Epithelial cell of proximal tubule (primary cell): Measurements from ENCODE around the gene MICA. TPM values are rescaled to one million over a fixed set of nuclear protein-coding genes. Genes with fewer than 3 reads are reported as not detected.
A peak's percentile ranks its signal among the peaks of the same experiment; 100 is the strongest.

ENCODE experiments used
- DNase-seq: peaks from one replicate; pipeline ENCODE4 v3.0.0-alpha.2; 2011; ENCODE audit warnings: low read depth
- H3K4me3 ChIP-seq: 2 replicates; pipeline ENCODE4 v1.5.1; 2011; ENCODE audit warnings: low read depth, mild to moderate bottlenecking, low read length
- CTCF ChIP-seq: conservative IDR thresholded peaks from 2 replicates; pipeline ENCODE4 v1.5.1; 2012; ENCODE audit warnings: low read depth, mild to moderate bottlenecking, low read length
- total RNA-seq: library from RNA; depleted of rRNA; stranded (reverse); fragments of >200 nt; gene quantifications from 2 replicates; pipeline ENCODE4 v1.2.3, GENCODE V29; 2015

Gene MICA
- total RNA-seq: 25.7 and 46.8 TPM in 2 replicates

- DNase-seq: no peak
- peak within 1 kb of the TSS; percentile 85 for H3K4me3 ChIP-seq
- TF ChIP-seq CTCF: no peak
Measured at GRCh38 chr6:31403283-31404060, at the start of gene MICA. Gene MICA (plus strand): TSS chr6:31403595. CDS start chr6:31403633, 38 bp downstream.

DNA sequence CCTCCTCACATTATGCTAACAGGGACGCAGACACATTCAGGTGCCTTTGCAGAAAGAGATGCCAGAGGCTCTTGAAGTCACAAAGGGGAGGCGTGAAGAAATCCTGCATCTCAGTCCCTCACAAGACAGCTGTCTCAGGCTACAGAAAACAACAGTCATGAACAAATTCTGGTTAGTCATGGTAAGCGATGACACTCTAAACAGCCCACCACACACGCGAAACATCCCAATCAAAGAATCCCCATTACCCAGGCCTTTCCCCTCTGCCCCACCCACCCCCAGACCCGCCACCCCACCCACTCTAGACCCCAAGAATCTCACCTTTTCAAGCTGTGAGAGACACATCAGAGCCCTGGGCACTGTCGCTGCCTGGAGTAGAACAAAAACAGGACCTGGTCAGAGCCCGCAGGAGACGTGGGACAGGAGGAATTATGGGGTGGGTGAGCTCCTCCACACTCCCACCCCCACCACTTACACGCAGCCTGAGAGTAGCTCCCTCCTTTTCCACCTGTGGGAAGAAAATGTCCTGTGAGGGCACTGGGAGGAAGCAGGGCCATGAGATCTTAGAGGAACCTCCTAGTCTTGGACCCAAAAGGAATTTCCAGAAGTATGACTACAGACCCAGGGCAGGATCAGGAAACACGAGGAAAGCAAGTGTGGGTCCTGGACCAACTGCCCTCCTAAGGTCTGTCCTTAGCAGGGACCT is 49.1 kb upstream of the MICA start:
- H3K4me3 ChIP-seq: no peak overlapping the region
- no peak for TF ChIP-seq CTCF
- DNase-seq: no peak

DNA sequence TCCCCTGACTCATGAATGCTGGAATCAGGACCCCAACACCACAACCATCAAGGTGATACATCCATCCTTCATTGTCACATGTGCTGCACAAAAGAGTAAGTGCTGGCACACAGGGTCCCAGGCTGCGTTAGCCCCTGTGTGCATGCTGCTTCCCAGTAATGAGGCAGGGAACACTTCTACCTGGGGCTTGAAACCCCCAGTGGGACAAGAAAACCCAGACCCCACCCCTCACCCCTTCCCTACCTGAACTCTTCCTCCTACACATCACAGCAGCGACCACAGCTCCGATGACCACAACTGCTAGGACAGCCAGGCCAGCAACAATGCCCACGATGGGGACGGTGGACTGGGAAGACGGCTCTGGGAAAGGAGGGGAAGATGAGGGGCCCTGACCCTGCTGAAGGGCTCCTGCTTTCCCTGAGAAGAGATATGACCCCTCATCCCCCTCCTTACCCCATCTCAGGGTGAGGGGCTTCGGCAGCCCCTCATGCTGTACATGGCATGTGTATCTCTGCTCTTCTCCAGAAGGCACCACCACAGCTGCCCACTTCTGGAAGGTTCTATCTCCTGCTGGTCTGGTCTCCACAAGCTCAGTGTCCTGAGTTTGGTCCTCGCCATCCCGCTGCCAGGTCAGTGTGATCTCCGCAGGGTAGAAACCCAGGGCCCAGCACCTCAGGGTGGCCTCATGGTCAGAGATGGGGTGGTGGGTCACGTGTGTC is 48.4 kb upstream of the MICA start:
- DNase-seq: no peak

DNA sequence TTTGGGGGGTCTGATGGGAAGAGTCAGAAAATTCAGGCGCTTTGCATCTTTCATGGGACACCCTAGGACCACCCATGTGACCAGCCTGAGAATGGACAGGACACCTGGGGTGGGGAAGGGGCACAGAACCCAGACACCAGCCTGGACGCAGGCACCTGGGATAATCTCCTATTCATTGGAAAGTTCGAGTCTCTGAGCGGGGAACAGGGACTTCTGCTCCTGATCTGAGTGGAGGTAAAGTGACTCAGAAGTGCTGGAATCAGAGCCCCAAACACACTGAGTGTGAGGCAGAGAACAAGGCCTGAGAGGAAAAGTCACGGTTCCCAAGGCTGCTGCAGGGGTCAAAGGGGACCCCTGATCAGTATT is 47.8 kb upstream of the MICA start:
- TF ChIP-seq CTCF: no peak
- peak overlapping the region; percentile 76 for H3K4me3 ChIP-seq
- DNase-seq: no peak

More for the DNA sequence above, 48.4 kb upstream of the MICA start:
- no peak overlapping the region for H3K4me3 ChIP-seq
- no peak for TF ChIP-seq CTCF

- TF ChIP-seq CTCF: no peak
- H3K4me3 ChIP-seq: peak overlapping the region; percentile 76
- no peak for DNase-seq
Measured at GRCh38 chr6:31356216-31356945, 47.0 kb upstream of the MICA start.

DNA sequence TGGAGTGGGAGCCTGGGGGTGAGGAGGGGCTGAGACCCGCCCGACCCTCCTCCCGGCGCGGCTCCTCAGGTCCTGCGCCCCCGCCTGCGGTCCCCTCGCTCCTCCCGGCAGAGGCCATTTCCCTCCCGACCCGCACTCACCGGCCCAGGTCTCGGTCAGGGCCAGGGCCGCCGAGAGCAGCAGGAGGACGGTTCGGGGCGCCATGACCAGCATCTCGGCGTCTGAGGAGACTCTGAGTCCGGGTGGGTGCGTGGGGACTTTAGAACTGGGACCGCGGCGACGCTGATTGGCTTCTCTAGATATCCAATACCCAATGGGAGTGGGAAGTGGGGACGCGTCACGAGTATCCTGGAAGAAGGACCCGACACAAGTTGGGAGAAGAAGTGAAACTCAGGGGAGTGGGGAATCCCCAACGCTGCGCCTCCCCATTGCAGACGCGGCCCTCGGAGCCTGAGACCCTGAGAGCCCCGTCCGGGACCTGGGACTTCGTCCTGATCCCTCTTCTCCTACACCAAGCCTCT is 46.4 kb upstream of the MICA start, which contains the start of gene HLA-B:
Gene HLA-B, minus strand, starts transcription at position 234 of the 521 bp plus-strand sequence. Its CDS starts 21 bp downstream, at position 213.
- peak within 1 kb of the TSS; percentile 76 for H3K4me3 ChIP-seq
- TF ChIP-seq CTCF: no peak
- peak; percentile 39 for DNase-seq
